A549 (cell line): ENCODE measurements around the gene TFF1. TPM values are rescaled to one million over a fixed set of nuclear protein-coding genes. Genes with fewer than 3 reads are reported as not detected.

Experiments used
- ATAC-seq, 2 experiments: fragments of 200-7000 bp in 1 of 2; fragments of >200 bp in 1 of 2; cut with Nextera tagmentation in 1 of 2; cut with Tn5 transposase in 1 of 2; 3 replicates each; pipeline versions ENCODE4 v1.8.0 to v1.9.1; 2018 to 2020; ENCODE audit warnings: mild to moderate bottlenecking in 1 of 2, moderate library complexity in 1 of 2
- CTCF ChIA-PET: fragments of 300-600 bp; sonication (Branson Sonifier 250); formaldehyde crosslinking; extraction: SDS; loops from one replicate; lab custom pipeline; 2021; ENCODE audit warnings: antibody characterized with exemption, inconsistent platforms; lab: Yijun Ruan, JAX
- POLR2A ChIA-PET: fragments of 350-600 bp; formaldehyde crosslinking; extraction: SDS; loops from one replicate; lab custom pipeline; 2021; ENCODE audit warnings: antibody characterized with exemption, inconsistent platforms; lab: Yijun Ruan, JAX
- DNase-seq, 2 experiments: peaks; one replicate each; pipeline versions ENCODE4 v3.0.0 to v3.0.0-alpha.2; 2011 to 2016; ENCODE audit warnings: low read depth in 1 of 2, low spot score in 1 of 2
- FAIRE-seq: peaks from 2 replicates; lab custom pipeline; 2011; peaks lifted over from hg19 to GRCh38; lab: Jason Lieb, UNC
- H3K27ac ChIP-seq, 2 experiments: fragments of >200 bp; sonication (Bioruptor Twin); formaldehyde crosslinking; 3 replicates each; pipeline ENCODE4 v1.5.1; 2016 to 2017
- H3K4me1 ChIP-seq: fragments of >200 bp; sonication (Bioruptor Twin); formaldehyde crosslinking; 3 replicates; pipeline ENCODE4 v1.6.1; 2016
- H3K4me2 ChIP-seq: fragments of >200 bp; sonication (Bioruptor Twin); formaldehyde crosslinking; 3 replicates; pipeline ENCODE4 v1.6.1; 2016
- H3K4me3 ChIP-seq: fragments of >200 bp; sonication (Bioruptor Twin); formaldehyde crosslinking; 3 replicates; pipeline ENCODE4 v1.5.1; 2016
- H3K9me3 ChIP-seq: fragments of >200 bp; sonication (Bioruptor Twin); formaldehyde crosslinking; 3 replicates; pipeline ENCODE4 v1.6.1; 2016
- CBX2 ChIP-seq: fragments of 200-600 bp; sonication (generic); IDR thresholded peaks from 2 replicates; pipeline ENCODE4 v1.6.1; 2016; ENCODE audit warnings: low read depth, mild to moderate bottlenecking, borderline replicate concordance
- CHD2 ChIP-seq: fragments of 150-350 bp; IDR thresholded peaks from 2 replicates; pipeline ENCODE4 v1.6.1; 2014; ENCODE audit warnings: low read length; ENCODE audit not compliant: partially characterized antibody
- EHMT2 ChIP-seq: fragments of 200-600 bp; sonication (generic); IDR thresholded peaks from 2 replicates; pipeline ENCODE4 v1.6.1; 2016; ENCODE audit warnings: antibody characterized with exemption, low read depth, mild to moderate bottlenecking, moderate library complexity
- ESRRA ChIP-seq: fragments of 150-350 bp; IDR thresholded peaks from 2 replicates; pipeline ENCODE4 v1.6.1; 2014; ENCODE audit warnings: mild to moderate bottlenecking, low read length, borderline replicate concordance
- FOSB ChIP-seq: fragments of 250-450 bp; sonication (Bioruptor Pico); IDR thresholded peaks from 2 replicates; pipeline ENCODE4 v1.5.0; 2020; ENCODE audit warnings: mild to moderate bottlenecking, moderate library complexity
- FOSL2 ChIP-seq, 2 experiments: fragments of 450-650 bp in 1 of 2; fragments of >200 bp in 1 of 2; sonication (Bioruptor Twin) in 1 of 2; formaldehyde crosslinking; IDR thresholded peaks; 2 replicates each; pipeline versions ENCODE4 v1.5.0 to v1.6.1; 2016 to 2020; ENCODE audit warnings: mild to moderate bottlenecking in 1 of 2, moderate library complexity in 1 of 2
- GATA3 ChIP-seq: IDR thresholded peaks from 2 replicates; pipeline ENCODE4 v1.6.1; 2012; ENCODE audit warnings: borderline replicate concordance
- HEYL ChIP-seq: fragments of 250-450 bp; sonication (Bioruptor Pico); IDR thresholded peaks from 2 replicates; pipeline ENCODE4 v1.8.0; 2021; ENCODE audit warnings: mild to moderate bottlenecking, moderate library complexity
- HOXB5 ChIP-seq: fragments of 250-450 bp; sonication (Bioruptor Pico); IDR thresholded peaks from 2 replicates; pipeline ENCODE4 v1.5.0; 2020; ENCODE audit warnings: mild to moderate bottlenecking, moderate library complexity
- JUNB ChIP-seq: fragments of >200 bp; sonication (Bioruptor Twin); formaldehyde crosslinking; IDR thresholded peaks from 2 replicates; pipeline ENCODE4 v1.6.1; 2016
- MAZ ChIP-seq: fragments of 150-350 bp; IDR thresholded peaks from 2 replicates; pipeline ENCODE4 v1.6.1; 2014; ENCODE audit warnings: antibody characterized with exemption, low read depth, low read length, borderline replicate concordance
- MYC ChIP-seq: IDR thresholded peaks from 2 replicates; pipeline ENCODE4 v1.6.1; 2012; ENCODE audit warnings: mild to moderate bottlenecking, inconsistent platforms, low read length, improper control_type of control experiment, borderline replicate concordance
- NR3C1 ChIP-seq: fragments of >200 bp; sonication (Bioruptor Twin); formaldehyde crosslinking; IDR thresholded peaks from 3 replicates; pipeline ENCODE4 v1.6.1; 2017
- POLR2A ChIP-seq: IDR thresholded peaks from 2 replicates; pipeline ENCODE4 v1.6.1; 2012; ENCODE audit warnings: mild to moderate bottlenecking, low read length
- POLR2AphosphoS2 ChIP-seq: conservative IDR thresholded peaks from 2 replicates; pipeline ENCODE4 v1.6.1; 2012; ENCODE audit warnings: low read length, improper control_type of control experiment, inconsistent platforms
- RAD21 ChIP-seq, 2 experiments: fragments of >200 bp in 1 of 2; sonication (Bioruptor Twin) in 1 of 2; formaldehyde crosslinking in 1 of 2; IDR thresholded peaks in 1 of 2; conservative IDR thresholded peaks in 1 of 2; 2 replicates in 1 of 2; 3 replicates in 1 of 2; pipeline ENCODE4 v1.6.1; 2012 to 2018; ENCODE audit warnings: inconsistent platforms in 1 of 2
- RCOR1 ChIP-seq: fragments of 150-350 bp; IDR thresholded peaks from 2 replicates; pipeline ENCODE4 v1.6.1; 2014; ENCODE audit warnings: antibody characterized with exemption, low read length, low read depth
- RFX5 ChIP-seq: fragments of 450-650 bp; IDR thresholded peaks from 2 replicates; pipeline ENCODE4 v1.7.1; 2014; ENCODE audit warnings: antibody characterized with exemption, mild to moderate bottlenecking, moderate library complexity
- SMC3 ChIP-seq: fragments of >200 bp; sonication (Bioruptor Twin); formaldehyde crosslinking; IDR thresholded peaks from 3 replicates; pipeline ENCODE4 v1.6.1; 2018; ENCODE audit warnings: inconsistent platforms
- TFCP2L1 ChIP-seq: fragments of 250-450 bp; sonication (Bioruptor Pico); IDR thresholded peaks from 2 replicates; pipeline ENCODE4 v1.5.0; 2021; ENCODE audit warnings: mild to moderate bottlenecking
- TP53 ChIP-seq: fragments of 250-450 bp; sonication (Bioruptor Pico); IDR thresholded peaks from 2 replicates; pipeline ENCODE4 v1.5.0; 2021; ENCODE audit warnings: mild to moderate bottlenecking, moderate library complexity
- ZC3H11A ChIP-seq: fragments of 450-650 bp; IDR thresholded peaks from 2 replicates; pipeline ENCODE4 v1.6.1; 2014; ENCODE audit warnings: antibody characterized with exemption, mild to moderate bottlenecking
- ZFP36 ChIP-seq: fragments of 450-650 bp; IDR thresholded peaks from 2 replicates; pipeline ENCODE4 v1.6.1; 2014; ENCODE audit warnings: borderline replicate concordance; ENCODE audit not compliant: partially characterized antibody
- ZNF302 ChIP-seq: fragments of 250-450 bp; sonication (Bioruptor Pico); IDR thresholded peaks from 2 replicates; pipeline ENCODE4 v1.9.0; 2021; ENCODE audit warnings: inconsistent platforms, mild to moderate bottlenecking, moderate library complexity
- ZSCAN20 ChIP-seq: fragments of 250-450 bp; sonication (Bioruptor Pico); IDR thresholded peaks from 2 replicates; pipeline ENCODE4 v1.8.0; 2022; ENCODE audit warnings: mild to moderate bottlenecking, moderate library complexity
- WGBS: methylation state at CpG from one replicate; pipeline ENCODE4 v1.1.6; 2017; ENCODE audit errors: missing lambda C conversion rate; 5-methylcytosine and 5-hydroxymethylcytosine counted together
- polyA plus RNA-seq, 4 experiments: library from polyadenylated mRNA; depleted of rRNA in 3 of 4; stranded (reverse); fragments of >200 nt; fragmentation: RNase III in 1 of 4; extraction: RNeasy Plus Mini Kit Qiagen cat#74134 plus additional on column Dnase treatment in 1 of 4; gene quantifications; 2 replicates in 3 of 4; 3 replicates in 1 of 4; pipeline ENCODE4 v1.2.3, GENCODE V29; 2011 to 2017
- TF ChIP-seq, protein P1 (sequence below): IDR thresholded peaks from 2 replicates; pipeline ENCODE4 v1.6.1; 2012
- TF ChIP-seq, protein P2 (sequence below): fragments of 250-450 bp; sonication (Bioruptor Pico); IDR thresholded peaks from 2 replicates; pipeline ENCODE4 v1.5.0; 2021; ENCODE audit warnings: mild to moderate bottlenecking, moderate library complexity, borderline replicate concordance
- TF ChIP-seq, protein P3 (sequence below): fragments of 250-450 bp; sonication (Bioruptor Pico); IDR thresholded peaks from 2 replicates; pipeline ENCODE4 v1.5.0; 2020; ENCODE audit warnings: low read depth, mild to moderate bottlenecking, moderate library complexity
- TF ChIP-seq, protein P4 (sequence below): IDR thresholded peaks from 2 replicates; pipeline ENCODE4 v1.6.1; 2012

TFF1 gene
- polyA plus RNA-seq, 2 of the 4 experiments (the other 2 are of a cell fraction), result 1.0 to 5.8 TPM

DNA sequence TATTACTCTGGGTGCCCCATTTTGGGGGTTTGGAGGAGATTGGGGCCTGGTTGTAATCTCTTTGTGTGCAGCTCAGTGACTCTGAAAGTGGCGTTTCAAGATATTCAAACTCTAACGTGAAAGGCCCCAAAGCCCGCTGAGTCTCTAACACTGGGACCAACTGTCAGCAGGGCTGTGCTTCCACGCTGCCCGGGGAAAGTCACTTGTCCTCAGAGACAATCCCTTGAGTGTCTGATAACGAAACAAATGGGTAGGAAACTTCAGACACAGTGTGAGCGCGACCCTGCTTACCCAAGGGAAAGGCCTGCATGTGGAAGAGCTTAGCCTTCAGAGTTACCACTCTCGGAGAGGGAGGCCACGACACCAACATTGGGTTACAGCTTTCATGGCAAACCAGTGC is 38.2 kb upstream of the TFF1 start:
- WGBS, result 71% methylated on average over 10 of the region's 10 CpGs
- no peak overlapping the region for H3K27ac ChIP-seq
- no peak for FAIRE-seq
- H3K4me3 ChIP-seq, result no peak overlapping the region
- ChIA-PET CTCF (interaction anchor here (0.9 to 1.5 kb wide), 3 partner anchors 19 to 66 kb away, joined by 3 to 4 read pairs (median 3); partner anchors contain the start of gene TFF1), POLR2A (no interaction called here)
- ATAC-seq, result no peak
- H3K9me3 ChIP-seq, result no peaks in the 10 kb centered on the region
- H3K4me2 ChIP-seq, result no peak overlapping the region
- H3K4me1 ChIP-seq, result no peaks in the 10 kb centered on the region
- DNase-seq, result no peak
- no peak for TF ChIP-seq JUNB
- no peak for TF ChIP-seq MYC
- TF ChIP-seq CHD2, result no peak
- no peak for TF ChIP-seq ZSCAN20
- no peak for TF ChIP-seq TP53 (CRISPR knock-in tag)
- no peak for TF ChIP-seq MAZ
- no peak for TF ChIP-seq RFX5
- no peak for TF ChIP-seq POLR2A
- no peak for TF ChIP-seq RAD21 (conservative IDR thresholded peaks at IDR 0.05 in 1 of 2, IDR thresholded peaks at IDR 0.05 in 1 of 2)
- no peak for TF ChIP-seq TFCP2L1 (CRISPR knock-in tag)
- no peak for TF ChIP-seq ZFP36
- TF ChIP-seq, protein P1, sequence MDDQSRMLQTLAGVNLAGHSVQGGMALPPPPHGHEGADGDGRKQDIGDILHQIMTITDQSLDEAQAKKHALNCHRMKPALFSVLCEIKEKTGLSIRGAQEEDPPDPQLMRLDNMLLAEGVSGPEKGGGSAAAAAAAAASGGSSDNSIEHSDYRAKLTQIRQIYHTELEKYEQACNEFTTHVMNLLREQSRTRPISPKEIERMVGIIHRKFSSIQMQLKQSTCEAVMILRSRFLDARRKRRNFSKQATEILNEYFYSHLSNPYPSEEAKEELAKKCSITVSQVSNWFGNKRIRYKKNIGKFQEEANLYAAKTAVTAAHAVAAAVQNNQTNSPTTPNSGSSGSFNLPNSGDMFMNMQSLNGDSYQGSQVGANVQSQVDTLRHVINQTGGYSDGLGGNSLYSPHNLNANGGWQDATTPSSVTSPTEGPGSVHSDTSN, result no peak
- no peak for TF ChIP-seq CBX2
- no peak for TF ChIP-seq FOSL2 (IDR thresholded peaks at IDR 0.05)
- no peak for TF ChIP-seq FOSL2 (CRISPR knock-in tag; IDR thresholded peaks at IDR 0.05)
- TF ChIP-seq EHMT2, result no peak
- TF ChIP-seq POLR2AphosphoS2, result no peak

DNA sequence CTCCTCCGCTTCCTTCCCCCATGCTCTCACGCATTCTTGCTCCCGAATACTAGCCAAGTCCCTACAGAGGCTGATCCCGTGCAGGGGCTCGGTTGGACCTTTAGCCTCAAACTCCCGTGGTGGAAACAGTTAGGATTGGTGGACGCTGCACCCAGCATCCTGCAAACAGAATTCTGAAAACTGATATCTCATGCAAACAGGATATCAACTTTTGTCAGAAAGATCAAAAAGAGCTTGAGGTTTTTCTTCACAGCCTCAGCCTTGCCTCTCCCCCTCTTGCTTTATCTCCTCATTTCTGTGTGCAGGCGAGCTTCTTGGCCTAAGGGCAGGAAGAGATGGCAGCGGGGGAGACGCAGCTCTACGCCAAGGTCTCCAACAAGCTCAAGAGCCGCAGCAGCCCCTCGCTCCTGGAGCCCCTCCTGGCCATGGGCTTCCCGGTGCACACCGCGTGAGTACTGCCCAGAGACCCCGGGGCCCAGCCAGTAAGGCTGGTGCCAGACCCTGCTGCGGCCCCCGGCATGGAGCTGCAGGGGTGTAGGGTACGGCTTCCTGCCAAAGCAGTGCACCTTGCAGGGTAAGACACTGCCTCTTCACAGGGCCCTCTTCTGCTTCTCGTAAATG is 37.4 kb upstream of the TFF1 start, which contains the start of gene UBASH3A:
Gene UBASH3A (plus strand): TSS at position 292 of the 621 bp plus-strand sequence. CDS start 44 bp downstream, at position 336.
- ATAC-seq (no peak), DNase-seq (no peak), FAIRE-seq (no peak)
- ChIA-PET CTCF (interaction anchor here (0.6 to 1.5 kb wide), 5 partner anchors 8 to 95 kb away, joined by 3 read pairs; partner anchors contain the start of gene TFF1), POLR2A (no interaction called here)
- H3K27ac ChIP-seq, result no peak within 1 kb of the TSS
- H3K4me3 ChIP-seq, result no peak within 1 kb of the TSS
- 85% methylated on average over 11 of the region's 21 CpGs for WGBS
- TF ChIP-seq EHMT2, result no peak
- TF ChIP-seq GATA3, result no peak
- TF ChIP-seq TFCP2L1 (CRISPR knock-in tag), result no peak
- TF ChIP-seq ZC3H11A, result no peak
- TF ChIP-seq FOSB (CRISPR knock-in tag), result no peak
- TF ChIP-seq RFX5, result no peak
- TF ChIP-seq, protein P2, sequence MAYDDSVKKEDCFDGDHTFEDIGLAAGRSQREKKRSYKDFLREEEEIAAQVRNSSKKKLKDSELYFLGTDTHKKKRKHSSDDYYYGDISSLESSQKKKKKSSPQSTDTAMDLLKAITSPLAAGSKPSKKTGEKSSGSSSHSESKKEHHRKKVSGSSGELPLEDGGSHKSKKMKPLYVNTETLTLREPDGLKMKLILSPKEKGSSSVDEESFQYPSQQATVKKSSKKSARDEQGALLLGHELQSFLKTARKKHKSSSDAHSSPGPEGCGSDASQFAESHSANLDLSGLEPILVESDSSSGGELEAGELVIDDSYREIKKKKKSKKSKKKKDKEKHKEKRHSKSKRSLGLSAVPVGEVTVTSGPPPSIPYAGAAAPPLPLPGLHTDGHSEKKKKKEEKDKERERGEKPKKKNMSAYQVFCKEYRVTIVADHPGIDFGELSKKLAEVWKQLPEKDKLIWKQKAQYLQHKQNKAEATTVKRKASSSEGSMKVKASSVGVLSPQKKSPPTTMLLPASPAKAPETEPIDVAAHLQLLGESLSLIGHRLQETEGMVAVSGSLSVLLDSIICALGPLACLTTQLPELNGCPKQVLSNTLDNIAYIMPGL (CRISPR knock-in tag), result no peak
- no peak for TF ChIP-seq NR3C1
- no peak for TF ChIP-seq HOXB5 (CRISPR knock-in tag)
- TF ChIP-seq ESRRA, result no peak
- TF ChIP-seq HEYL (CRISPR knock-in tag), result no peak
- TF ChIP-seq ZNF302 (CRISPR knock-in tag), result no peak
- TF ChIP-seq, protein P3, sequence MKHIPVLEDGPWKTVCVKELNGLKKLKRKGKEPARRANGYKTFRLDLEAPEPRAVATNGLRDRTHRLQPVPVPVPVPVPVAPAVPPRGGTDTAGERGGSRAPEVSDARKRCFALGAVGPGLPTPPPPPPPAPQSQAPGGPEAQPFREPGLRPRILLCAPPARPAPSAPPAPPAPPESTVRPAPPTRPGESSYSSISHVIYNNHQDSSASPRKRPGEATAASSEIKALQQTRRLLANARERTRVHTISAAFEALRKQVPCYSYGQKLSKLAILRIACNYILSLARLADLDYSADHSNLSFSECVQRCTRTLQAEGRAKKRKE (CRISPR knock-in tag), result no peak
- TF ChIP-seq SMC3, result no peak
- TF ChIP-seq, protein P4, sequence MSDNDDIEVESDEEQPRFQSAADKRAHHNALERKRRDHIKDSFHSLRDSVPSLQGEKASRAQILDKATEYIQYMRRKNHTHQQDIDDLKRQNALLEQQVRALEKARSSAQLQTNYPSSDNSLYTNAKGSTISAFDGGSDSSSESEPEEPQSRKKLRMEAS, result no peak
- TF ChIP-seq TP53 (CRISPR knock-in tag), result no peak
- no peak for TF ChIP-seq RCOR1
- H3K4me1 ChIP-seq, result no peaks in the 10 kb centered on the region
- no peaks in the 10 kb centered on the region for H3K9me3 ChIP-seq
- no peak within 1 kb of the TSS for H3K4me2 ChIP-seq
